GM18861 (cell line): ENCODE measurements around the gene URB1.
"Not testable (repeated sequence)": the region's sequence is repeated elsewhere in the genome, so short reads cannot be mapped to it uniquely, and the experiment has no call there.

Source experiments
- ATAC-seq: cut with Tn5 transposase; IDR thresholded peaks from one replicate; pipeline ENCODE4 v1.9.1; 2021; ENCODE audit not compliant: unreplicated experiment

URB1 gene

DNA sequence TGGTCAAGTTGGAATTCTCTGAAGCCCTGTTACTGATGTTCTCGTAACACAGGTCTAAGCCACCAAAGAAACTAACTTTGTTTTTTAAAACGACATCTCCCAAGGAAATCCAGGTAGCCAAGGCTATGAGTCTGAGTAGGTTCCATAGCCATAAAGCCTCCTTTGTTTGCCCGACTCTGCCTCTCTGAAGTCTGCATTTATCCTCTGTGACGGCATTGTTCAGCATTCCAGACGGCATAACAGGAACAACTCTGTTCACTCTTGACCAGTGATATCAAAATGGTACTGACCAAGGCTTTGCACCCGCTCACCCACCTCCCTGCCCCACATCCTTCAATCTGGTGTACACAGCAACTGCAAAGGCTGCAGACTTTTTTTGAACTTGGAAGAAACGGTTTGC, 14.8 kb downstream of the URB1 start:
- no peak for ATAC-seq

DNA sequence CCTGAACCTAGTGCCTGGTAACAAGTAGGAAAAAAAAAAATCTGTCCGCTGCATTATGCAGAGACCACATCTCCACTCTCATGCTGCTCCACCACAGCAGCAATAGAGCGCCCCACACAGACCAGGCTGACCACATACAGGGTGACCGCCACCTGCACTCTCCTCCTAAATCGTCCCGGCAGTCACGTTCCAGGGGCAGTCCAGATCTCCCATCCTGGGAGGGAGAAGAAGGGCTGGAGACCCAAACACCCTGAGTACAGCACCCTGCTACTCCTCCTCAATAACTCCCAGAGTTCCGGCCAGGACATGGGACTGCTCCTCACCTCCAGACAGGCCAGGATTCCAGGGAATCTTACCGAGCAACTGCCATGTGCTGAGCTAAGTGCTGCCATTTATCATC, 15.3 kb downstream of the URB1 start:
- no peak for ATAC-seq

DNA sequence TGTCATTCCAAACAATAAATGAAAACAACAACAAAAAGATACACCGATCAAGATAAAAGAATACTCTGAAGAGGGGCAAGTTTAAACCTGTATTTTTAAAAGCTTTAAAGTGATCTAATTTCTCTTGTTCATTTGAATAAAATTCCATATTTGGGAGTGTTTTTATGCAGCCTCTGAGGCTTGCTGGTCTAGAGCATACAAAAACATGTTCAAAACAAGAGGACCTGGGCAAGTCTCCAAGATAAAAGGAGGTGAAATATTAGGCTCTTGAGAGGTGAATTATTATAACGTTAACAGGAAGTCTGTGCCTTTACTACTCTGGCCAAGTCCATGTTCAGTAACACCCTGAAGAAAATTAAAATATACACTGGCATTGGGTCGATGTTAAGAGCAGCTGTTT, 20.1 kb downstream of the URB1 start:
- no peak for ATAC-seq

DNA sequence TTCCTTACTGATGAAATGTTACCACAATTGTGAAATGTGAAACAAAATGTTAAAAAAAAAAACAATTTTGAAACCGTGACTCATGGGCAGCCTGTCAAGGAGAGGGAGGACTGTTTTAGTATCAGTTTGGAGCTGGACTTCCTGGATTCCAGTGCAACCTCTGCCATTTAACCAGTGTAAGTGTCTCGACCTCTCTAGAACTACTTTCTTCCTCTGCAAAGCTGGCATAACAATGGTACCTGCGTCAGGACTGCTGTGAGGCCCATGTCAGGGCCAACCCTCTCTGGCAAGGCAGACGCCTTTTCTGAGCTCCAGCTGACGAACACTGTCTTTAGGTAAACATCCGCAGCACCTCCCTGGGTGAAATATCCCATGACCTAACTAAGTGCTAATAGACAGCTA, 20.9 kb downstream of the URB1 start:
- ATAC-seq = no peak

DNA sequence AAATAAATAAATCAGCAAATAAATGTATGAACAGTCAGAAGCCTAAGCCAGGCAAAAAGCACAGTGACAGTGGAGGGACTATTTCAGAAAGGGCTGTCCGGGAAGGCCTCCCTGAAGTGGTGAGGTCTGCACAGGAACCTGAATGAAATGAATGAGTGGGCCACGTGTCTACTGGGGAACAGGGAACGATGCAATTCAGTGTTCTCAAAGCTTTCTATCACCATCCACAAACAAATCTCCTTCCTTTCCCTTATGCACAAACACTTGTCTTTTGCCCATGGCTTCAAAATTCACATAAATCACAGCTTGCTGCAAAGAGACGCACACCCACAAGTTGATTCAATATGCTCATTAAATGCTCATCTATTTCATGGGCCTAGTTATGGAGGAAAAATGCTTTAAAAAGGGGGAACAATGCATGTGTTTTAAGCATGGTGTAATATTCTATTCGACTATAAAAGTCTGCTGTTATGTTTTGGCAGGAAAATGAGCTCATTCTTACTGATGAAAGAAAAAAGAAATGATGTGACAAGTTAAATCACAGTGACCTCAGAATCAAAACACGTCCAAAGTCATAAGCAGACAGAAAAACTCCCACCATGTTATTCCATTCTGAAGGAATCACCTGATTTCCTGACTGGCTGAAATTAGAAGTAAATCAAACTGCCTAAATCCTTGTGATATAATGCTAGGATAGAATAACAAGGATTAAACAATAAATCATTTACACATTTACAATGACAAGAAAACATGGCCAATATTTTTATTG, 21.6 kb downstream of the URB1 start:
- no peak for ATAC-seq

DNA sequence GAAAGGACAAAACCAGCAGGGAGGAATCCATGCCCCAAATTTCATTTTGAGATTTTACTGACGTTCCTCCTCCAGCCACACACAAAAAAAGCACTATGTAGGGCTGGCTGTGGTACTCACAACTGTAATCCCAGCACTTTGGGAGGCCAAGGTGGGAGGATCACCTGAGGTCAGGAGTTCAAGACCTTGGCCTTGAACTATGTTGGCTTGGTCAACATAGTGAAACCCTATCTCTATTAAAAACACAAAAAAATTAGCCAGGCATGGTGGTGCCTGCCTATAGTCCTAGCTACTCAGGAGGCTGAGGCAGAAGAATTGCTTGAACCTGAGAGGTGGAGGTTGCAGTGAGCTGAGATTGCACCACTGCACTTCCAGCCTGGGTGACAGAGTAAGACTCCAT, 23.9 kb downstream of the URB1 start:
- ATAC-seq = not testable (repeated sequence)

DNA sequence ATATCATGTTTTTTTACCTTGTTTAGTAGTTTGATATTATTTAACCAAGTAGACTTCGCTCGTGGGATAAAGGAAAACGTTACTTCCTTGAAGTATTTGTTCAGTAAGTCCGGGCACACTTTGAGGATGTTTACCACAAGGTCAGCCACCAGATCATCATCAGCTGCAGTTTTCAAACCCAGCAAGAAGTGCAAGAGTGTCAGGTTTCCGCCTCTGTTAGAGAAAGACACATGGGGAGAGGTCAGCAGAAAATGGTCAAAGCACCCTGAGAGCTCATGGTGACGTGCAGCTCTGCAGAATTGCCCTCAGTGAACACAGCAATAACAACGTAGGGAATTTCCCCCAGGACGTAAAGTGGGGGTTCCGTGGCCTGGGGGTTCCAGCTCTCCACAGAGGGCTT, 24.4 kb downstream of the URB1 start:
- no peak for ATAC-seq

DNA sequence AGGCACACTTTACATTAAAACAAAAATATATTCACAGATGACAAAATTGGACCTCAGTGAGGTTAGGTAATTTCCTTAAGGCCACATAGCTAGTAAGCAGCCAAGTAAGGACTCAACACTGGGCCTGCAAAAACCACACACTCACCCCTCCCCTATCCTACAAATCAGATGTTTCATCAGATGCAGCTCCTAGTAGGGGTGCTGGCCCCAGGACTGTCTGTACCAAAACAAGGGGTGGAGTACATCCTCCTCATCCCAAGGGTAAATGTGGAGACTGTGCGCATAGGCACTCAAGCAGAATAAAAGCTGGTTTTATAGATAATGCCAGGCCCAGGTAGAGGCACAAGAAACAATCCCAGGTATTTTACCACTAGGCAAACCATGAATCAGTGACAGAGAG, 25.7 kb downstream of the URB1 start:
- no peak for ATAC-seq

DNA sequence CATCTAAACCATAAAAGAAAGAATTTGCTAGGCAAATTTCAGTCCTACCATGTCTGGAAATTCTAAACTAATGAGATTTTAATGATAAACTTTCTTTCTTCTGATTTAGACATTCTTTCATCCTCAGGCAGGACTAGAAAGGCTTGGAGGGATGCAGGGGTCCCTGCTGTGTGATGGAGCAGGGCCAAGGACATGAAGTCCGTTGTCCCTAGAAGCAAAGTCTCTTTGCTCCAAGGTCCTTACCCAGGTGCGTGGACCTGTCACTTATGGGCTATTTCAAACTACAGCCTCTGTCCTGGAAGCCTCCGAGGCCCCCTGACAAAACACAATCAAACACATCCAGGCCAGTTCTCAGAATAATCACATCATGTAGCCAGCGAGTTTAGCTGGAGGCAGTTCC, 26.6 kb downstream of the URB1 start:
- no peak for ATAC-seq

DNA sequence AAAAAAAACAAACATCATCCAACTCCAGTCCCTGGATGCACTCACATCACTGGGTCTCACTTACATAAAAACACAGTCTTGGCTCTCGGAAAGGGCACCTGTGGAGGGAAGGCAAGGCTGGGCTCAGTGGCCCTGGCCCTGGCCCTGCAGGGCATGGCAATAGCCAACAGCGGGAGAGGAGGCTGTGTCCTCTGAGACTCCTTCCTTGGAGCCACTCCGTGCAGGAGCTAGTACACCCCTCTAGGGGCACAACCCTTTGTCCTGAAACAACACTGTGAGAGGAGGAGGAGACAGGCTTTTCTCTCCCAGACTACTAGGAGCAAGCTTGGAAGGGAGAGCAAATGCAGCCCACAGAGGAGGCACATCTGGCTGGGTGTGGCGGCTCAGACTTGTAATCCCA, 28.0 kb downstream of the URB1 start:
- ATAC-seq = no peak

DNA sequence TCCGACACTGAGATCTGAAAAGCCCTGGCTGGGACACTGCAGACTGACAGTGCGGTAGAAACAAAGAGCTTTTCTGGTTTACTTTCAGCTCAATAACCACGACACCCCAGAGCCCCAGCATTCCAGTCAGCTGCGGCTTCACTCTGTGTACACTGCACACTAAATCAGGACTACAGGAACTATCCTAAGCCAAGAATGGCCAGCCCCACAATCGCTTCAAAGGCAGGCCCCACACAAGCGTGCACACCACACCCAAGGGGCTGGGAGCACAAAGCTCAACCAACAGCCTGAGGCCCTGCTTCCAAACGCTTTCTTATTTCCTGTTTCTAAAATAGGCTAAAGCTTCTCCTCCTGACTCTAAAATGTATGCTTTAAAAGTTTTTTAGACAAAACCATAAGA, 28.4 kb downstream of the URB1 start:
- no peak for ATAC-seq

DNA sequence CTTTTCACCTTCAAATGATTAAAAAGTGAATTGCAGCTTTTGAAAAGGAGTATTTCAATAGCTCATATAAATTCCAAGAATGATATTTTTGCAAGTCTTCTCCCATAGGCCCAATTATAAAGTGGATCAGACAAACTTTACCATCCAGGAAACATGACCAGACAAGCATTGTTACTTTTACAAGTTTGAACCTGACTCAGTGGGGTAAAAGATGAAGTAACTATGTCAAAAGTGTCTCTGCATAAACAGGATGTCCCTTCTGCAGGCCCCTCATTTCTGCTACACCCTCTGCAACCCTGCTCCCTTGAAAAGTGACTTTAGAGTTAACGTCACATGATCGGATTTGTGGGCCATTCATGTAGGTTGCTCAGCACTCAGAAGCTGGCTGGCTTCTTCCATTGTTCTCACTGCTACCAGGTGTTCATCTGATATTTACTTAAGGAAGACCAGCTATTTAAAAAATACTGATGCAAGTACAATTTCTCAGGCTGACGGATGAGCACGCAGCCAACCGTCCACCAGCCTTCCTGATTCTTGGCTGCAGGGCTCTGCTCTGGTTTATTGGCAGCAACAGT, 32.3 kb downstream of the URB1 start:
- ATAC-seq = no peak

DNA sequence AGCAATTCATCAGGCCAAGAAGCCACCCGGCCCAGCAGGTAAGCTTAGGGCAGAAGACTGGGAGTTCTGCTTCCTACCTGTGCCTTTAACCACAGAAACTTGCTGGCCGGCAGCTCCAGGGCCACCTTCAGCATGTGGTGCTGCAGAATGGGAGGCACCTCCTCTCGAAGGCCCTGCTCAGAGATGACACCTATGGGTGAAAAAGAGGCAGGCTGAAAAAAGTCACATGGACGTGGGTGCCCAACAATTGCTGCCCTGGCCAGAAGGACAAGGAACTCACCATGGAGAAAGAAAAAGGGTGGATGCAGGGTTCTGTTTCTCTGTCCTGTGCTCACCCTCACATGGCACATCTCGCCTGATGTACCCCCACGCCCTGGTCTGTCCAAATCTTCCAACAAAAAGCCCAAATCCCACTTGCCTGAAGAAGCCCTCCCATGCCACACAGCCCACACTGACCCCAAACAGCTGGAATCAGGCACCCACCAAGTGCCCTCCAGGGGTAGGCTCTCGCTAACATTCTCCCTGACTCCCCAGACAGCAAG, 33.0 kb downstream of the URB1 start:
- ATAC-seq = no peak

DNA sequence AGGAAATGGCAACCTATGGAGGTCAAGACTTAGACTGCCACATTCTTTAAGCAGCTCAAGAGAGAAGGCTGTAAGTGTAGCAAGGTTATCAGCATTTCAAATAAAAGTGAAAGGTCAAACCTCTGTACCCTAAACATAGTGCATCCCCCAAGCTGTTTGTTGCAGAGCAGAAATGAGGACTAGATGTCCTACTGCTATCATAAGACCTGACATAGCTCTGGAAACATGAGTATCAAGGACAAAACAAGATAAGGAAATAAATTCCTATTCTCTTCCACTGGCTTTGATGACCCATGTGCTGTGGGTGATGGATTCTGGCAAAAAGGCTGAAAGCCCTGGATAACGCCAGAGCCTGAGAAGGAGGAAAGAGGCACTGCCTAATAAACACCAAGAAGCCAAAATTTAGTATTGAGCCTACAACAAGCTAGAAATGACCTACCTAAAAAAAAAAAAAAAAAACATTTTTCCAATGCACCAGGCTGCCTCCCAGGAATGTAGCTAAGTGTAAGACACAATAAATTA, 35.9 kb downstream of the URB1 start:
- no peak for ATAC-seq

DNA sequence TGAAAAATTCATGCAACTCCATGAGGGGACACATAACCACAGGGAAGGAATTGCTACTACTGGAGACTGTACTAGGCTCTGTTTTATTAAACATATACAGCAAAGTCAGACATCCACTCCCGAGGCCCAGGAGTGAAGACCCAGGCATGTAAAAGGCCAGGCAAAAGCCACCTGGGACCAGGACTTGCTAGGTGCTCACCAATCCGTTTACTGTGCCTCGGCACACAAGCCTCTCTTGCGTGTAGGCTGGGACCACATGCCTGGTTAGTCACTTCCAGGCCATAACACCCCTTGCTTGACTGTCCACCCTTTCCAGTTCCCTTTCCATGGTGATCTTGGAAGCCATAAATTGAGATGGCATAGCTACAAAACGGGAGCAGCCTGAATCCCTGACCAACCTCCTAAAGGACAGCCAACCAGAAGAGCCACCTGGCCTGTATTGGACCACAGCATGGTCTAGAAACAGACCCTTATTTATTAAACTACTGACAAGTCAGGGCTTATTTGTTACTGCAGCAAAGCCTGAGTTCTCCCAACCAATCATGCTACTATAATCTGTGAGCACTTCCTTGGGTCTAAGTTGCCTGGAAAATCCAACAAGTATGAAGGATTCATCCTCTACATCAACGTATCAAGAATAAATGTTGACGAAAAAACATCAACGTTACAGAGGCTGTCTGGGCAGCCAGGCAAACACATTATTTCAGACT, 39.7 kb downstream of the URB1 start:
- ATAC-seq = no peak

DNA sequence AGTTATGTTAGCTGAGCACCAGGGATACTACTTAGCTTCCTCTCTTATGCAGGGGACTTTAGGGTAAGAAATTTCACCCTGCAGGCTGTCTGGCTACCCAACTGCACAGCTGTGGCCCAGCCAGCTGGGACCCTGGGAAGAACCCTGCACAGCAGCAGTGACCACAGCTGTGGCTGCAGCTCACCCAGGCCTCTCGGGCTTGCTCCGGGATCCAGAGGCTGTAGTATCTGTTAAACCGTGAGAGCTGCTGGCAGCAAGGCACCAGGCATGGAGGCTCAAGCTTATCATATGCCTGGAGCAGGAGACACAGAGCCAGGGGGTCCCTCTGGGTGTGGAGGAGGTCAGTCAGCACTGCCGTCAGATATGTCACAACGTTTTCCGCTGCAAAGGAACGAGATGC, 40.3 kb downstream of the URB1 start:
- no peak for ATAC-seq

DNA sequence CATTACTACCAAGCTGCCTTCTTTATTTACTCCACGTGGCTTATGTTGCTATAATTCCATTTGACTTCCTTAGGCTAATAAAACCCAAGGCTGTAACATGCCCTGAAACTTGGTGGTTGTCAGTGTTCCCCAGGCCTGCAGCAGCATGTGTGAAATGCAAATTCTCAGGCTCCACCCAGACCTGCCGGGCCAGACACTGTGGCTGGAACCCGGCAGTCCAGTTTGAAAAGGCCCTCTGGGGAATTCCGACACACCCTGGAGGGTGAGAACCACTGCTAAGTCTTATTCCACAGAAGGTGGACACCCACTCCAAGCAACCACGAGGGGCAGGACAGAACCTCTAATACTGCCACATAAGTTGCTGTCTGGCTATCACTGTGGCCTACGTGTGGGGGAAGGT, 41.4 kb downstream of the URB1 start:
- ATAC-seq = no peak

DNA sequence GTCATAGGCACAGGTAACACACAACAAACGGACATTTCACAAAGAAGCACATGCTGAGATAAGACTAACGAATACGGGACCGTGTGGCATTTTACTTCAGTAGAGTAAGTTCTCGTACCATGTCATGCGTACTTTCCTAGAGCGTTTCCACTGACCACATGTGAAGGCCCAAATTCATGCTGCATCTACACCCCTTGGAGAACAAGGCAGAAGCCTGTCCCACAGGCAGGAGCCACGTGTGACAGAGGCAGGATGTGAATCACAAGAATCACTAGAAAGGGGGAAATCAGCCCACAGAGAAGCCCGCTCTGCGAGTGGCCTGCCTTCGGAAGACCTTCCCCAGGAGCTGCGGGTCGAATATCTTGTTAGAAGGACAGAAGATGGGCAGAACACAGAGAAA, 41.8 kb downstream of the URB1 start:
- no peak for ATAC-seq

DNA sequence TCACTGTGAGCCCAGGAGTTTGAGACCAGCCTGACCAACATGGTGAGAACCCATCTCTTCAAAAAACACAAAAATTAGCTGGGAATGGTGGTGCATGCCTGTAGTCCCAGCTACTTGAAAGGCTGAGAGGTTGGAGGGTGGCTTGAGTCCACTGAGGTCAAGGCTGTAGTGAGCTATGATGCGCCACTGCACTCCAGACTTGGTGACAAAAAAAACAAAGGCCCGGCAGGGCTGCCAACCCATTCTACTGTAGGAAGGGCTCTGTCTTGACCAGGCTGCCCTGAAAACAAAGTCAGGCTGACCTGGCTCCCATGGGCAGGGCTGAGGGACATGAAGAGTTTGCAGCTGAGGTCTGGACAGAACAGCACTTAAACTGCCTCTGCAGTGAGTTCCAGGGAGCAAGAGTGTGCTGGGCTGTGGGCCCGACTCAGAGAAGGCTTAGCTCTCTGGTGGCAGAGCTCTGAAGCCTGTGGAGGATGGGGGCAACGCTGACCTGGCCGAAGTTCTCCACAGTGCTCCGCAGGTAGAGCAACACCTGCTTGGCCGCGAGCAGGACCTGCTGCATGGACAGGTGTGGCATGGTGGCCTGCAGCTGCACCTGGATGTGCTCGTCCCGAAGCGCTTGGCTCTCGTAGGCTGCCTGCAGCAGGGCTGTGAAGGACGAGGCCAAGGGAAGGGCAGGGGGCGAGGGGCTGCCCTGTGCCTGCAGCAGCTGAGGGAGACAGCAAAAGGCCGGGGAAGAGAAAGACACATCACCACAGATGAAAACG, 42.4 kb downstream of the URB1 start:
- no peak for ATAC-seq

DNA sequence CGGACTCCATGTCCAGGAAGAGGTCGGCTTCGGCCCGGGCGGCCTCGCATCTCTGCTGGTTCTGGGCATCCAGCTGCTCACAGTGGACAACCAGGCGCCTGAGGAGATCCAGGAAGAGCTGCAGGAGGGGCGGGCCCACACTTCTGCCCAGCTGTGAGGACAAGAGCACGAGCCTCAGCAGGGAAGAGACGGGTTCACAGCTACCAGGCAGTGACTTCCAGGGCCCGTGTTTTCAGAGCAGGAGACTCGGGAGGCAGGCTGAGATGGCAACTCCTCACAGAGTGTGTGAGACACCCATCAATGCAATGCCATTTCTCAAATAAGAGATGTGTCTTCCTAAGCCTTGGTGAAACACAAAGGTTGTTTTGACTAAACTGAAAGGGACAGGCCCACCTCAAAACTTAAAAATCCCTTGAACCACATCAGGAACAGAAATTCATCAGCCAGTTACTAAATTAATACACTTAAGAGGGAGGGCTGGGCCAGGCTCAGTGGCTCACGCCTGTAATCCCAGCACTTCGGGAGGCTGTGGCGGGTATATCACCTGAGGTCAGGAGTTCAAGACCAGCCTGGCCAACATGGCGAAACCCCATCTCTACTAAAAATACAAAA, 43.4 kb downstream of the URB1 start:
- ATAC-seq = no peak
